Calu3 (cell line): Measurements from ENCODE around the gene GINS1. TPM values are rescaled to one million over a fixed set of nuclear protein-coding genes. Genes with fewer than 3 reads are reported as not detected.

Experiments
- BruUV-seq: library from RNA; stranded (reverse); fragments of 400-500 nt; replicated peaks from 2 replicates; lab custom pipeline; 2021; lab: Mats Ljungman, UMichigan
- CTCF ChIA-PET: fragments of 300-600 bp; sonication (Branson Sonifier 250); formaldehyde crosslinking; loops from one replicate; lab custom pipeline; 2022; ENCODE audit warnings: antibody characterized with exemption; lab: Charles Lee
- DNase-seq: peaks from one replicate; pipeline ENCODE4 v3.0.0; 2022
- H3K27ac Mint-ChIP-seq: one replicate; pipeline ENCODE4 v1.8.0; 2022; ENCODE audit warnings: mixed read lengths; ENCODE audit not compliant: unreplicated experiment
- H3K27me3 Mint-ChIP-seq: one replicate; pipeline ENCODE4 v1.8.0; 2022; ENCODE audit warnings: mixed read lengths; ENCODE audit not compliant: unreplicated experiment
- H3K36me3 Mint-ChIP-seq: one replicate; pipeline ENCODE4 v1.8.0; 2022; ENCODE audit warnings: mild to moderate bottlenecking, moderate library complexity, mixed read lengths; ENCODE audit not compliant: insufficient read depth, unreplicated experiment
- H3K4me1 Mint-ChIP-seq: one replicate; pipeline ENCODE4 v1.8.0; 2022; ENCODE audit warnings: mild to moderate bottlenecking, low read depth, mixed read lengths; ENCODE audit not compliant: unreplicated experiment
- H3K4me3 Mint-ChIP-seq: one replicate; pipeline ENCODE4 v1.8.0; 2022; ENCODE audit warnings: mild to moderate bottlenecking, low read depth, moderate library complexity, mixed read lengths; ENCODE audit not compliant: unreplicated experiment
- H3K9me3 Mint-ChIP-seq: one replicate; pipeline ENCODE4 v1.8.0; 2022; ENCODE audit warnings: low read depth, mixed read lengths; ENCODE audit not compliant: unreplicated experiment
- CTCF ChIP-seq: fragments of 200-600 bp; IDR thresholded peaks from one replicate; pipeline ENCODE4 v1.8.0; 2022; ENCODE audit warnings: antibody characterized with exemption; ENCODE audit not compliant: unreplicated experiment
- intact Hi-C: fragments of 100-400 bp; cut with micrococcal nuclease; formaldehyde crosslinking; loops from one replicate; pipeline ENCODE4 v1.10.0; 2022; ENCODE audit not compliant: unreplicated experiment
- total RNA-seq: library from RNA; stranded (reverse); gene quantifications from 2 replicates; pipeline ENCODE4 v1.2.3, GENCODE V29; 2022

Gene GINS1
- total RNA-seq, 1 experiment from 2014 or later, result 10.3 TPM

- peaks cover 12% of the 10 kb centered on the region for H3K36me3 Mint-ChIP-seq
- no peaks in the 10 kb centered on the region for H3K27me3 Mint-ChIP-seq
- TF ChIP-seq CTCF, result no peak
- CTCF ChIA-PET, result no interaction called here
- H3K27ac Mint-ChIP-seq, result no peak overlapping the region
- H3K4me1 Mint-ChIP-seq, result no peaks in the 10 kb centered on the region
- no peak overlapping the region for H3K4me3 Mint-ChIP-seq
- no TSS peak for BruUV-seq
- no peak for DNase-seq
- intact Hi-C loops, result no loop called here
- no peaks in the 10 kb centered on the region for H3K9me3 Mint-ChIP-seq
These were observed 73.3 kb downstream of the GINS1 start for GRCh38 chr20:25480797-25481196.

GRCh38 chr20:25481235-25481917 is 73.9 kb downstream of the GINS1 start:
- no peaks in the 10 kb centered on the region for H3K27me3 Mint-ChIP-seq
- intact Hi-C loops, result no loop called here
- CTCF ChIA-PET, result no interaction called here

GRCh38 chr20:25481918-25482253 is 74.4 kb downstream of the GINS1 start:
- H3K36me3 Mint-ChIP-seq, result peaks cover 12% of the 10 kb centered on the region
- no peak overlapping the region for H3K27ac Mint-ChIP-seq
- H3K9me3 Mint-ChIP-seq, result no peaks in the 10 kb centered on the region
- no peaks in the 10 kb centered on the region for H3K4me1 Mint-ChIP-seq
- no peak for DNase-seq
- BruUV-seq, result no TSS peak
- CTCF ChIA-PET, result no interaction called here
- TF ChIP-seq CTCF, result no peak
- H3K27me3 Mint-ChIP-seq, result no peaks in the 10 kb centered on the region
- no peak overlapping the region for H3K4me3 Mint-ChIP-seq
- intact Hi-C loops, result no loop called here

More at GRCh38 chr20:25481235-25481917, 73.9 kb downstream of the GINS1 start:
- H3K4me1 Mint-ChIP-seq, result no peaks in the 10 kb centered on the region
- H3K27ac Mint-ChIP-seq, result no peak overlapping the region
- no peak for DNase-seq
- H3K36me3 Mint-ChIP-seq, result peaks cover 12% of the 10 kb centered on the region
- TF ChIP-seq CTCF, result no peak
- no peak overlapping the region for H3K4me3 Mint-ChIP-seq
- no TSS peak for BruUV-seq
- H3K9me3 Mint-ChIP-seq, result no peaks in the 10 kb centered on the region

GRCh38 chr20:25483431-25484132 is 76.1 kb downstream of the GINS1 start:
- Mint-ChIP-seq H3K36me3 (peaks cover 12% of the 10 kb centered on the region), H3K4me1 (no peaks in the 10 kb centered on the region), H3K27ac (no peak overlapping the region), H3K9me3 (no peaks in the 10 kb centered on the region), H3K27me3 (no peaks in the 10 kb centered on the region), H3K4me3 (no peak overlapping the region)
- BruUV-seq, result no TSS peak
- TF ChIP-seq CTCF, result no peak
- intact Hi-C loops, result no loop called here
- no peak for DNase-seq
- CTCF ChIA-PET, result no interaction called here
